Neural crest cell (in vitro differentiated cells): ENCODE results near the gene MYO1B. TPM values are rescaled to one million over a fixed set of nuclear protein-coding genes. Genes with fewer than 3 reads are reported as not detected.

Experiments used
- DNase-seq: peaks from one replicate; pipeline ENCODE4 v3.0.0; 2021; ENCODE audit warnings: low read depth, mixed read lengths, low spot score
- H3K27ac Mint-ChIP-seq: one replicate; pipeline ENCODE4 v1.8.0; 2021; ENCODE audit warnings: mild to moderate bottlenecking, mixed read lengths; ENCODE audit not compliant: unreplicated experiment
- H3K27me3 Mint-ChIP-seq: 2 replicates; pipeline ENCODE4 v1.8.0; 2021; ENCODE audit warnings: low read depth, mild to moderate bottlenecking, mixed read lengths
- H3K36me3 Mint-ChIP-seq: 2 replicates; pipeline ENCODE4 v1.8.0; 2021; ENCODE audit warnings: low read depth, mild to moderate bottlenecking, mixed read lengths
- H3K4me1 Mint-ChIP-seq: 2 replicates; pipeline ENCODE4 v1.8.0; 2021; ENCODE audit warnings: mixed read lengths
- H3K4me3 Mint-ChIP-seq: one replicate; pipeline ENCODE4 v1.8.0; 2021; ENCODE audit warnings: mild to moderate bottlenecking, mixed read lengths
- H3K9me3 Mint-ChIP-seq: 2 replicates; pipeline ENCODE4 v1.8.0; 2021; ENCODE audit warnings: mixed read lengths
- CTCF ChIP-seq: fragments of 200-600 bp; sonication (generic); conservative IDR thresholded peaks from 2 replicates; pipeline ENCODE4 v1.5.0; 2021; ENCODE audit warnings: antibody characterized with exemption, mild to moderate bottlenecking
- total RNA-seq: library from RNA; stranded (reverse); gene quantifications from 2 replicates; pipeline ENCODE4 v1.2.1, GENCODE V29; 2021

Gene MYO1B
- total RNA-seq, 1 donor from 2014 or later, result 116 TPM

GRCh38 chr2:191328150-191328809 is 83.1 kb downstream of the MYO1B start:
- peaks cover 33% of the 10 kb centered on the region for H3K4me1 Mint-ChIP-seq
- no peak overlapping the region for H3K4me3 Mint-ChIP-seq
- no peak overlapping the region for H3K27ac Mint-ChIP-seq

GRCh38 chr2:191329841-191330240 is 84.6 kb downstream of the MYO1B start:
- Mint-ChIP-seq H3K9me3 (no peaks in the 10 kb centered on the region), H3K4me3 (no peak overlapping the region), H3K27ac (no peak overlapping the region), H3K36me3 (peaks cover 39% of the 10 kb centered on the region), H3K27me3 (no peaks in the 10 kb centered on the region), H3K4me1 (peaks cover 31% of the 10 kb centered on the region)
- no peak for TF ChIP-seq CTCF
- DNase-seq, result no peak

More at GRCh38 chr2:191328150-191328809, 83.1 kb downstream of the MYO1B start:
- no peak for DNase-seq
- peaks cover 2% of the 10 kb centered on the region for H3K9me3 Mint-ChIP-seq
- no peaks in the 10 kb centered on the region for H3K27me3 Mint-ChIP-seq
- peaks cover 35% of the 10 kb centered on the region for H3K36me3 Mint-ChIP-seq
- no peak for TF ChIP-seq CTCF

GRCh38 chr2:191333911-191334357 is 88.7 kb downstream of the MYO1B start:
- Mint-ChIP-seq H3K4me1 (no peaks in the 10 kb centered on the region), H3K27ac (no peak overlapping the region), H3K4me3 (no peak overlapping the region), H3K9me3 (no peaks in the 10 kb centered on the region), H3K27me3 (no peaks in the 10 kb centered on the region), H3K36me3 (peaks cover 26% of the 10 kb centered on the region)
- DNase-seq, result no peak
- no peak for TF ChIP-seq CTCF

GRCh38 chr2:191335875-191336464 is 90.8 kb downstream of the MYO1B start:
- Mint-ChIP-seq H3K4me1 (no peaks in the 10 kb centered on the region), H3K4me3 (no peak overlapping the region), H3K36me3 (peaks cover 18% of the 10 kb centered on the region), H3K27ac (no peak overlapping the region), H3K9me3 (no peaks in the 10 kb centered on the region), H3K27me3 (no peaks in the 10 kb centered on the region)
- DNase-seq, result no peak
- no peak for TF ChIP-seq CTCF

- no peaks in the 10 kb centered on the region for H3K27me3 Mint-ChIP-seq
- no peak overlapping the region for H3K27ac Mint-ChIP-seq
- no peak for DNase-seq
- H3K4me1 Mint-ChIP-seq, result peaks cover 23% of the 10 kb centered on the region
- H3K9me3 Mint-ChIP-seq, result no peaks in the 10 kb centered on the region
- no peak overlapping the region for H3K4me3 Mint-ChIP-seq
- TF ChIP-seq CTCF, result no peak
- peaks cover 18% of the 10 kb centered on the region for H3K36me3 Mint-ChIP-seq
Measured at GRCh38 chr2:191341436-191341835, 96.2 kb downstream of the MYO1B start.
